ENCODE results near the gene LRIG1. TPM values are rescaled to one million over a fixed set of nuclear protein-coding genes. Genes with fewer than 3 reads are reported as not detected.

The LRIG1 gene
- total and polyA plus RNA-seq, 5 donors: 80.2 to 140 (median 121) TPM

DNA sequence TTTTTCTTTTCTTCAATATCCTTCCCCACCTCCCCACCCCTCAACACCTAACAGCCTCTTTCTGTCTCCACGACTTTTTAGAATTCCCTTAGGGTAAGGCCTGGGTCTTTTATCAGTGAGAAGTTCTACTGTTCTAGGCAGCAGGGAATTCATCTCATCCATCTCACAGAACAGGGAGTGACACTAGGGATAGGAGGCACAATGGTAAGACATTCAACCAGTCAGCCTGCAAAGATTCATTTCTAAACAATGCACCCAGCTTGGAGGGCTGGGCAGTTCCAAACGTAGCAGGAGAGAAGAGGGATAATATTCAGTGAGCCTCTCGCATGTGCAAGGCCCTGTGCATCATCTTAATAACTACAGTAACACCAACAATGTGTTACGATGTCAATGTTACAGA, 43.6 kb downstream of the LRIG1 start:
- Histone ChIP-seq H3K4me1 (ENCODE audit: control insufficient read depth, insufficient read depth, low read length) (peaks cover 15% of the 10 kb centered on the region), H3K9me3 (ENCODE audit: control insufficient read depth, low read length) (no peaks in the 10 kb centered on the region), H3K27ac (ENCODE audit: low read length) (peak overlapping the region; percentile 18), H3K4me3 (ENCODE audit: low read length) (no peak overlapping the region), H3K27me3 (ENCODE audit: control insufficient read depth, insufficient read depth) (no peaks in the 10 kb centered on the region)
- DNase-seq (no peak), ATAC-seq (no peak)
- 66% methylated on average over 4 of the region's 4 CpGs for WGBS
- intact Hi-C loops (cut with DNase I): loop anchor here in 1 of 4 donors (5.0 kb wide), 1 partner anchor 40 kb away; no protein-coding TSS in a partner anchor

DNA sequence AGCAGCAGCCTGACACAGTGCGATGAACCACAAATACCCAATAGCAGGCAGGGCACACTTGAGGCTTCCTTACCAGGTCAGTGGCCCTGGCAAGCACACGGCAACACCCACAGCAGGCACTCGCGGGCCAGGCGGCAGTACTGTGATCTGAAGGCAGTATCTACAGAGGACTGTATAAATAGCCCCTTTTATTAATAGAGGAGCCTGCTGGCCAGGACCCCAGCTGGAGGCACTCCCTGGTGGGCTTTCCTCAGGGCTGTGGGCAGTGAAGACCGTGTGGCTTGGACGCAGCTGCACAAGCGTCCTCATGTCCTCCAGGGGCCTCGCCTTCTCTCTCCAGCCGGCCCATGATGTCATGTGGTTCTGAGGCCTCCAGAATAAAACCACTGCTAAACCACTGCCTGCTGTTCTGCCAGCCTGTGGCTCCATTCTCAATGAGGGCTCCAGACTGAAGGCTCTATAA, 44.1 kb downstream of the LRIG1 start:
- H3K27me3 ChIP-seq (ENCODE audit: control insufficient read depth, insufficient read depth): no peaks in the 10 kb centered on the region
- peak overlapping the region; percentile 18 for H3K27ac ChIP-seq (ENCODE audit: low read length)
- no peaks in the 10 kb centered on the region for H3K9me3 ChIP-seq (ENCODE audit: control insufficient read depth, low read length)
- DNase-seq: peak; percentile 51 to 72 (median 64)
- WGBS: 34% methylated on average over 10 of the region's 10 CpGs
- no peak overlapping the region for H3K4me3 ChIP-seq (ENCODE audit: low read length)
- ATAC-seq: peak; percentile 57 to 64
- intact Hi-C loops (cut with DNase I): loop anchor here in 1 of 4 donors (5.0 kb wide), 1 partner anchor 41 kb away; no protein-coding TSS in a partner anchor
- peaks cover 17% of the 10 kb centered on the region for H3K4me1 ChIP-seq (ENCODE audit: control insufficient read depth, insufficient read depth, low read length)

DNA sequence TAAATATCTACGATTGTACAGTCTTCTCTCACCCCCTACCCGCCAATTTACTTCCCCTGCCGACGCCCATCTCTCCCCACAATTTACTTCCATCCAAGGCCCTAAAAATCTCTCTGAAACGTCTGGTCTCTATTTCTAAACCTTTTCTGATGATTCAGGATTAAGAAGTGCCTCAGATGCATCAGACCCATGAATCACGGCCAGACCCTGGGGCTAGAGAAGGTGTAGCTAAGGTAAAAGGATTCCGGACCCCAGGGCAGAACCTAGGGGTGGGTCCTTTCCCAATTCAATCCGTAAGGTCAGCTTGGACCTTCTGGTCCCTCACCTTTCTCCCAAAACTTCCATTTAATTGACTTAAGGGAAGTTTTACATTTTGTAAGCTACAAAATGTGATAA, 46.4 kb downstream of the LRIG1 start:
- intact Hi-C loops (cut with DNase I): no loop called here
- WGBS: 76% methylated on average over 8 of the region's 8 CpGs
- Histone ChIP-seq H3K9me3 (ENCODE audit: control insufficient read depth, low read length) (no peaks in the 10 kb centered on the region), H3K4me1 (ENCODE audit: control insufficient read depth, insufficient read depth, low read length) (peaks cover 31% of the 10 kb centered on the region), H3K27me3 (ENCODE audit: control insufficient read depth, insufficient read depth) (no peaks in the 10 kb centered on the region), H3K27ac (ENCODE audit: low read length) (no peak overlapping the region), H3K4me3 (ENCODE audit: low read length) (no peak overlapping the region)
- no peak for DNase-seq
- no peak for ATAC-seq

DNA sequence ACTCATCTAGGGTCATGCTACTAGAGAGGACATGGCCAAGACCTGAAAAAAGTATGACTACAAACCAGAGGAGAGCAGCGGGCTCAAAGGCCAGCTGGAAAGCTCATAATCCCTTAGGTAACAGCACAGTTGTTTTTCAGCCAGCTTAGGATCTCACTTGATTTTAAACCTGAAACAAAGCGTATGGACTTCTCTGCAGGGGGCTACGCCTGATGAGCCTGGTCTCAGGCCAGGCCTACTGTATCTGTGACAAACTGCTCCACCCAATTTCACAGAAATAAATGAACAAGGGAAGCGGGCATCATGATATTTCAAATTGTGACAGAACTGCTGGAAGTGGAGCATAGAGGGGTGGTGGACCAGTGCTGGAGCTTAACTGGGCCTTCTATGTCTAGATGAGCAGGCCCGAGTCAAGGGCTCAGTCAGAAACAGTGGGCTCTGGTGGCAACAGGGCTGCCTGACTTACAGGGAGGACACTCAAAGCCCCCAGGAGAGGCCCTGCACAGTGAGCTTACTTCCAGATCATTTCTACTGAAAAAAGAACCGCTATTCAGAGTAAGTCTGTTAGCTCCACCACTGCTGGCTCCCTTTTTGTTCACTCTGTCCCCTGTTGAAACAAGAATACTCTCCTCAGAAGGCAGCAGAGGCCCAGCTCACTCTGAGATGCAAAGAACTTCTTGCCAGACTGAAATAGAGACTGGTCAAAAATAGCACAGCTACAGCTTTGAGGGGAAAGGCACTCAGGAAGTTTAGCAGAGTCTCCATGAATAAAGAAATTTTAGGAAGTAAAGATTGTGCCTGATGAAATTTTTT, 47.0 kb downstream of the LRIG1 start:
- DNase-seq (no peak), ATAC-seq (no peak)
- Histone ChIP-seq H3K9me3 (ENCODE audit: control insufficient read depth, low read length) (no peaks in the 10 kb centered on the region), H3K27me3 (ENCODE audit: control insufficient read depth, insufficient read depth) (no peaks in the 10 kb centered on the region), H3K4me1 (ENCODE audit: control insufficient read depth, insufficient read depth, low read length) (peaks cover 35% of the 10 kb centered on the region), H3K4me3 (ENCODE audit: low read length) (no peak overlapping the region), H3K27ac (ENCODE audit: low read length) (peak overlapping the region; percentile 15)
- 75% methylated on average over 6 of the region's 6 CpGs for WGBS
- intact Hi-C loops (cut with DNase I): no loop called here

DNA sequence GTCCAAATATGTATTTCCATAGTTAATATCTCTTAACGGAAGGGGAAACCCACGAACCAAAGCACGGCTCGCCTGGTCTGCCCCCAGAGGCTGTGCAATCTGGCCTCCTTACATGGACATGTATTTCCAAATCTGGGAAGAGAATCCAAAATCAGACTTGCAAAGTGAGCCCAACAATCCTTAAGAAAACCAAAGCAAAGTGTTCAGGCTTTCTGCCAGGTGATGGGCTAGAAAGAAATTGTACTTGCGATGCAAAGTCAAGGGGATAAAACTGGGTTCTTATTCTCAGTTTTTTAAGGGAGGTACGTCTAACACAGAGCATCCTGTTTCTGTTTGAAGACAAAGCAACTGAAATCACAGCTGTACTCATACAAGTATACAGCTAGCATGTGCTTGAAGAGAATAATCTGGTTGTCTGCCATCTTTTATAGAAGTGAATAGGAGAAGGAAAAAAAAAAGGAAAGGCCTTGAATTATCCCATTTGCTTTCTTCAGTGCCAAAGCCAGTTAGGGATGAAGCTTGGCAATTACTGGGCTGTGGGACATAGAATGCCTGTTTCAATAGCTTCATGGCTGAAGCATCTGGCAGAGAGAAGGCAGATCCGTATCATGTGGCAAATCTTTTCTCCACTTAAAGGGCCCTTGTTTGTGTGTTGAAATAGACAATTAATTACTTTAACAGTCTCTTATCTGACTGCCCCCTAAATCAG, 48.4 kb downstream of the LRIG1 start:
- H3K4me3 ChIP-seq (ENCODE audit: low read length): no peak overlapping the region
- ATAC-seq (peak; percentile 30 to 31), DNase-seq (peak in 2 of 3 donors; percentile 74 to 79)
- H3K27ac ChIP-seq (ENCODE audit: low read length): no peak overlapping the region
- H3K9me3 ChIP-seq (ENCODE audit: control insufficient read depth, low read length): no peaks in the 10 kb centered on the region
- H3K27me3 ChIP-seq (ENCODE audit: control insufficient read depth, insufficient read depth): no peaks in the 10 kb centered on the region
- WGBS: 27% methylated on average over 7 of the region's 7 CpGs
- H3K4me1 ChIP-seq (ENCODE audit: control insufficient read depth, insufficient read depth, low read length): peaks cover 35% of the 10 kb centered on the region
- intact Hi-C loops (cut with DNase I): no loop called here

DNA sequence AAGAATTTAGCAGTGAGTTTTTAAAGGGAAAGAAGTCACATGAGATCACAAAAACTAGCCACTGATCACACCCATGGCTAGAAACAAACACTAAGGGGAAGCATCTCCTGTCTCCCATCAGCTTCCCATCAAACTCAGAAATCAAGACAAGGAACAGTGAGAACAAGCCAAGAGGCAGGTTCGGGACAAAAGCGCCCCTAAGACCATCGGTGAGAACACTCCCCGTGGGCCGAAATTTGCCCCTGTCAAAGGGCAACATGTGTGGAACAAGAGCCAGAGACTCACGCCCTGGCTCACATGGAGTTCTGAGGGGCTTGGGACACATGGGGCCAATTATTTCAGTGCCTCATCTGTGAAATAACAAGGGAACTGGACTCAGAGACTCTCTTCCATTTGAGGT, 49.1 kb downstream of the LRIG1 start:
- H3K27me3 ChIP-seq (ENCODE audit: control insufficient read depth, insufficient read depth): no peaks in the 10 kb centered on the region
- 60% methylated on average over 6 of the region's 6 CpGs for WGBS
- no peak overlapping the region for H3K27ac ChIP-seq (ENCODE audit: low read length)
- DNase-seq: no peak
- no peak overlapping the region for H3K4me3 ChIP-seq (ENCODE audit: low read length)
- intact Hi-C loops (cut with DNase I): no loop called here
- peaks cover 35% of the 10 kb centered on the region for H3K4me1 ChIP-seq (ENCODE audit: control insufficient read depth, insufficient read depth, low read length)
- ATAC-seq: no peak
- no peaks in the 10 kb centered on the region for H3K9me3 ChIP-seq (ENCODE audit: control insufficient read depth, low read length)

DNA sequence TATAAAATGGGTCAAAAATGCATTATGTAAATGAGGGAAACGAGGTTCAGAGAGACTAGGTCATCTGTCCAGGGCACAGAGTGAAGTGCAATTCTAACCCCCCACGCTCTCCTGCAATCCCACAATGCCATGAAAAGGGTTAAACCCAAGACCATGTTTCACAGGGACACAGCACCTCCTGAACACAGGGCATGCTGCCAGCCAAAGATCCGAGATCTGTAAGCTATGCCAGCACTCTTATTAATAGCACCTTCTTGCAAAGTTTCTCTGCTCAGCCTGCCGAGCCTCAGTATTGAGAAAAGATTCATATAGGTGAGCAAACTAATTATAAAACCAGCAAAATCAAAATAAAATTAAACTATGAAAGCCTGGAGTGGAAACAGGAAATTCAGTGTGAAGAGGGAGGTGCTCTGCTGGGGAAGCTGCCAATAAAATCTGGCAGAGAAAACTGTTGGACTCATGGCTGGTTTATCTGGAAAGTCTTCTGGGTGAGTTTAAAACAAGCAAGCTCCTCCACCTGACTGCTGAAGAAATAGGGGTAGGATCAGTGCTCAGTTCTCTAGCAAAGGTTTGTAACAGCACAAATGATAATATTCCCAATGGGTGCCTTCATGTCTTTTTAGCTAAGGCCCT, 50.3 kb downstream of the LRIG1 start:
- Histone ChIP-seq H3K27me3 (ENCODE audit: control insufficient read depth, insufficient read depth) (no peaks in the 10 kb centered on the region), H3K27ac (ENCODE audit: low read length) (peak overlapping the region; percentile 40), H3K4me1 (ENCODE audit: control insufficient read depth, insufficient read depth, low read length) (peaks cover 34% of the 10 kb centered on the region), H3K9me3 (ENCODE audit: control insufficient read depth, low read length) (no peaks in the 10 kb centered on the region), H3K4me3 (ENCODE audit: low read length) (no peak overlapping the region)
- DNase-seq (peak; percentile 48 to 83 (median 72)), ATAC-seq (peak; percentile 67 to 77)
- WGBS: 18% methylated on average over 4 of the region's 4 CpGs
- intact Hi-C loops (cut with DNase I): no loop called here

DNA sequence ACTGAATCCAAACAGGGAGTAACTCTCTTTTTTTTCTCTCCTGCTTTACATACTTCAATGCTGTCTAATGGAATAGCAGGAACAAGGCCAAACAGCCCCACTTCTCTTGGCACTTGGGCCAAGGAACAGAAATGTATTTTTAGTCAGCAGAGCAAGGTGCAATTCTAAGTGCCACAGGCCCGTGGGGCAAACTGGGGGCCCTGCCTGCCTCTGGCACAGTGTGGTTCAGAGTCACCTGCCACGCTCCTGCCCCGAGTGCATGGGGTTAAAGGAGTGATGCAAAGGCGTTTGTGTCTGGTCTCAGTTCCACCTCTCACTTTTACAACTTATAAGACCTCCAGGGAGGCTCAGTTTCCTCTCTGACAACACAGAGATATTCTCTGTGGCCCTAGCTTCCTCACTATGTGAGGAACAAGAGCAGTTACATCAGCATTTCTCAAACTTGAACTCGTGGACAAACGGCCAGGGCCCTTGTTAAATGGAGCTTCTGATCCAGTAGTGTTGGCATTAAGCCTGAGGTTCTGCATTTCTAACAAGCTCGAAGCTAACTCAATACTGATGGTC, 51.3 kb downstream of the LRIG1 start:
- Histone ChIP-seq H3K27ac (ENCODE audit: low read length) (peak overlapping the region; percentile 40), H3K9me3 (ENCODE audit: control insufficient read depth, low read length) (no peaks in the 10 kb centered on the region), H3K27me3 (ENCODE audit: control insufficient read depth, insufficient read depth) (no peaks in the 10 kb centered on the region), H3K4me3 (ENCODE audit: low read length) (no peak overlapping the region), H3K4me1 (ENCODE audit: control insufficient read depth, insufficient read depth, low read length) (peaks cover 33% of the 10 kb centered on the region)
- ATAC-seq (peak; percentile 48 to 68), DNase-seq (peak in 1 of 3 donors; percentile 57)
- 19% methylated on average over 7 of the region's 7 CpGs for WGBS
- intact Hi-C loops (cut with DNase I): loop anchor here in 1 of 4 donors (10.0 kb wide), 1 partner anchor 45 kb away; no protein-coding TSS in a partner anchor

DNA sequence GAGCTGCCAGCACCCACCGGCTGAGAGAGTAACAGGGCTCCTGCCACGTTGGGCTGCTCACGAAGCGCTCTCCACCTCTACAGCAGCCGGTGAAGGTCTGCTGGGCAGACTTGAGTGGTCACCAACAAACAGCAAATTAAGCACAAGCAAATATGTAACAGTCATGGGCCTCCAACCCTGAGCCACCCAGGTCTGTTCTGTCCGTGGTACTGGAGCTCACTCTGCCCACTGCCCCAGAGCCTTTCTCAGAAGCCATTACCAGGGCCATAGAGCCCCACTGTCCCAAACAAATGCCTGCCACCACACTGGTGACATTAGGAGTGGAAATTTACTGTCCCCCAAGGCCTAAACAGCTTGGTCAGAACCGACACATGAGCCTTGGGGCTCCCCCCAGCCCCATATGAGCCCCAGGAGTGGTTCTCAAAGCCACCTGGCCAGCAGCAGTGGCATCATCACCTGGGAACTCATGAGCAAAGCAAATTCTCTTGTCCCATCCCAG, 56.6 kb downstream of the LRIG1 start:
- 93% methylated on average over 7 of the region's 7 CpGs for WGBS
- Histone ChIP-seq H3K4me3 (ENCODE audit: low read length) (no peak overlapping the region), H3K27me3 (ENCODE audit: control insufficient read depth, insufficient read depth) (no peaks in the 10 kb centered on the region), H3K27ac (ENCODE audit: low read length) (no peak overlapping the region), H3K9me3 (ENCODE audit: control insufficient read depth, low read length) (no peaks in the 10 kb centered on the region), H3K4me1 (ENCODE audit: control insufficient read depth, insufficient read depth, low read length) (peaks cover 24% of the 10 kb centered on the region)
- intact Hi-C loops (cut with DNase I): loop anchor here in 1 of 4 donors (10.0 kb wide), 1 partner anchor 51 kb away; no protein-coding TSS in a partner anchor
- no peak for ATAC-seq
- peak in 1 of 3 donors; percentile 23 for DNase-seq

DNA sequence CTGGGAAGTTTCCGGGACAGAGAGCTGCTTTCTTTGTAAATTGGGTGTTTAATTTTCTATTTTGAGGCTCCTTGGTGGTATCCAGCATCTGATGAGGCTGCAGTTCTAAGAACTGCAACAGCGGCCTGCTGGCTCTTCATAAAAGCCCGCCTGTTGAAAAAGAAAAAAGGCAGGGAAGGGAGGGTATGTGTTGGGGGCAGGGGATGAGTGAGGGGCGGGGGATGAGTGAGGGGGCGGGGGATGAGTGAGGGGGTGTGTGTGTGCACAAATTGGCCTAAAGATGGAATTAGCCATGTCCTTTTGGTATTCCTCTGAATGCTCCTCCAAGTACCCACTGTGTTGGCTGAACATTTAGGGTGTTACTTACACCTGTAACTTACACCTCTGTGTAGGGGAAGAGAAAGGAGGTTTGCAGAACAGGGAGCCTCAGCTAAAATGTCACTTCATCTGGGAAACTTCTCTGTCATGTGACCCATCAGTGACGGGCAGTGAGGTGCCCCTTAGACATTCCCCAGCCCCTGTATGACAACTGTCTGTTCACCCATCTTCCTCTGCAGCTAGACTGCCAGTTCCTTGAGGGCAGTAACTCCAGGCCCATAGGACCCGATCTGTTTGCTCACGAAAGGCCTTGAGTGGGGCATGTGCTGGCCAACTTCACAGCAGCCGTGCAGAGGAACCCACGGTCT, 57.6 kb downstream of the LRIG1 start:
- H3K4me3 ChIP-seq (ENCODE audit: low read length): no peak overlapping the region
- 73% methylated on average over 10 of the region's 10 CpGs for WGBS
- H3K27ac ChIP-seq (ENCODE audit: low read length): no peak overlapping the region
- H3K4me1 ChIP-seq (ENCODE audit: control insufficient read depth, insufficient read depth, low read length): peaks cover 20% of the 10 kb centered on the region
- intact Hi-C loops (cut with DNase I): loop anchor here in 1 of 4 donors (10.0 kb wide), 1 partner anchor 52 kb away; no protein-coding TSS in a partner anchor
- H3K9me3 ChIP-seq (ENCODE audit: control insufficient read depth, low read length): no peaks in the 10 kb centered on the region
- no peak for DNase-seq
- ATAC-seq: no peak
- H3K27me3 ChIP-seq (ENCODE audit: control insufficient read depth, insufficient read depth): no peaks in the 10 kb centered on the region
